Upper lobe of right lung (tissue), 1 donor: ENCODE data around the gene FAM151A. TPM values are rescaled to one million over a fixed set of nuclear protein-coding genes. Genes with fewer than 3 reads are reported as not detected.

Source experiments
- ATAC-seq: fragments of 200-7000 bp; cut with Tn5 transposase; one replicate; pipeline ENCODE4 v1.9.1; 2020; ENCODE audit warnings: mild to moderate bottlenecking, moderate library complexity
- DNase-seq: peaks from one replicate; pipeline ENCODE4 v3.0.0-alpha.2; 2020
- H3K27ac ChIP-seq: fragments of 200-600 bp; one replicate; pipeline ENCODE4 v1.8.0; 2022
- H3K27me3 ChIP-seq: fragments of 200-600 bp; one replicate; pipeline ENCODE4 v1.8.0; 2022; ENCODE audit warnings: mild to moderate bottlenecking
- H3K36me3 ChIP-seq: fragments of 200-600 bp; one replicate; pipeline ENCODE4 v1.8.0; 2022
- H3K4me1 ChIP-seq: fragments of 200-600 bp; one replicate; pipeline ENCODE4 v1.8.0; 2022
- H3K4me3 ChIP-seq: fragments of 200-600 bp; one replicate; pipeline ENCODE4 v1.8.0; 2022; ENCODE audit warnings: mild to moderate bottlenecking
- H3K9me3 ChIP-seq: fragments of 200-600 bp; one replicate; pipeline ENCODE4 v1.8.0; 2022
- CTCF ChIP-seq: fragments of 200-600 bp; IDR thresholded peaks from one replicate; pipeline ENCODE4 v1.8.0; 2022; ENCODE audit warnings: antibody characterized with exemption
- intact Hi-C: fragments of 100-400 bp; cut with DNase I; formaldehyde crosslinking; loops from one replicate; pipeline ENCODE4 v1.11.0; 2022
- total RNA-seq: library from RNA; stranded (reverse); fragmentation: NEBNext Ultra II Directional; extraction: Animal tissue kit (Norgen Biotek cat#: 25700); gene quantifications from one replicate; pipeline ENCODE4 v1.2.1, GENCODE V29; 2021
- donor health status: DM: no; HTN: yes; CAD: no; lungs with severe emphysema.

The FAM151A gene
- total RNA-seq, 1 donor from 2014 or later: not detected

- H3K4me1 ChIP-seq: no peaks in the 10 kb centered on the region
- H3K9me3 ChIP-seq: no peaks in the 10 kb centered on the region
- no peak overlapping the region for H3K4me3 ChIP-seq
- no peak for TF ChIP-seq CTCF
- DNase-seq (no peak), ATAC-seq (no peak)
- H3K27ac ChIP-seq: no peak overlapping the region
- no peaks in the 10 kb centered on the region for H3K36me3 ChIP-seq
- intact Hi-C loops: no loop called here
- no peaks in the 10 kb centered on the region for H3K27me3 ChIP-seq
Measured at GRCh38 chr1:54651608-54652007, 28.3 kb upstream of the FAM151A start.

GRCh38 chr1:54650417-54650816 lies 27.1 kb upstream of the FAM151A start:
- intact Hi-C loops: no loop called here
- no peak overlapping the region for H3K27ac ChIP-seq
- TF ChIP-seq CTCF: no peak

GRCh38 chr1:54649921-54650320 lies 26.6 kb upstream of the FAM151A start:
- no peak overlapping the region for H3K4me3 ChIP-seq
- no peaks in the 10 kb centered on the region for H3K4me1 ChIP-seq
- no peak for ATAC-seq

More at GRCh38 chr1:54650417-54650816, 27.1 kb upstream of the FAM151A start:
- no peak for ATAC-seq
- H3K36me3 ChIP-seq: no peaks in the 10 kb centered on the region
- no peaks in the 10 kb centered on the region for H3K27me3 ChIP-seq
- no peaks in the 10 kb centered on the region for H3K4me1 ChIP-seq
- no peak for DNase-seq
- no peak overlapping the region for H3K4me3 ChIP-seq
- H3K9me3 ChIP-seq: no peaks in the 10 kb centered on the region

GRCh38 chr1:54649130-54649898 lies 26.0 kb upstream of the FAM151A start:
- Histone ChIP-seq H3K9me3 (no peaks in the 10 kb centered on the region), H3K4me3 (no peak overlapping the region), H3K36me3 (no peaks in the 10 kb centered on the region), H3K27me3 (no peaks in the 10 kb centered on the region), H3K4me1 (no peaks in the 10 kb centered on the region), H3K27ac (no peak overlapping the region)
- no peak for TF ChIP-seq CTCF
- ATAC-seq: no peak
- DNase-seq: no peak
- intact Hi-C loops: no loop called here

More at GRCh38 chr1:54649921-54650320, 26.6 kb upstream of the FAM151A start:
- Histone ChIP-seq H3K9me3 (no peaks in the 10 kb centered on the region), H3K27ac (no peak overlapping the region), H3K27me3 (no peaks in the 10 kb centered on the region), H3K36me3 (no peaks in the 10 kb centered on the region)
- intact Hi-C loops: no loop called here
- TF ChIP-seq CTCF: no peak
- no peak for DNase-seq

- no peak for ATAC-seq
- intact Hi-C loops: no loop called here
Measured at GRCh38 chr1:54645806-54646676, 22.7 kb upstream of the FAM151A start.

More at GRCh38 chr1:54645806-54646676, 22.7 kb upstream of the FAM151A start:
- H3K4me1 ChIP-seq: no peaks in the 10 kb centered on the region
- H3K27me3 ChIP-seq: no peaks in the 10 kb centered on the region
- no peak overlapping the region for H3K4me3 ChIP-seq
- H3K36me3 ChIP-seq: no peaks in the 10 kb centered on the region
- H3K9me3 ChIP-seq: peaks cover 6% of the 10 kb centered on the region
- no peak for TF ChIP-seq CTCF
- no peak for DNase-seq
- no peak overlapping the region for H3K27ac ChIP-seq
